HCT116 (cell line): ENCODE measurements around the gene EPS8L2. TPM values are rescaled to one million over a fixed set of nuclear protein-coding genes. Genes with fewer than 3 reads are reported as not detected.
"Not testable (repeated sequence)": the region's sequence is repeated elsewhere in the genome, so short reads cannot be mapped to it uniquely, and the experiment has no call there.

ENCODE experiments used
- ATAC-seq: fragments of 200-7000 bp; cut with Tn5 transposase; 2 replicates; pipeline ENCODE4 v1.9.1; 2020; ENCODE audit warnings: mild to moderate bottlenecking, moderate library complexity
- BruUV-seq: library from RNA; stranded (reverse); fragments of 400-500 nt; replicated peaks from 2 replicates; lab custom pipeline; 2021; lab: Mats Ljungman, UMichigan
- CTCF ChIA-PET: fragments of 300-600 bp; sonication (Branson Sonifier 250); formaldehyde crosslinking; loops from one replicate; lab custom pipeline; 2021; ENCODE audit warnings: antibody characterized with exemption; lab: Charles Lee
- POLR2A ChIA-PET: fragments of 300-600, 350-600 bp; sonication (Branson Sonifier 250); formaldehyde crosslinking; loops from one replicate; lab custom pipeline; 2021; ENCODE audit warnings: antibody characterized with exemption; lab: Charles Lee
- RAD21 ChIA-PET, 2 experiments: fragments of 300-600 bp; sonication (Branson Sonifier 250); formaldehyde crosslinking; loops; one replicate each; lab custom pipeline; 2023; ENCODE audit warnings: low total read pairs in 2 of 2; ENCODE audit not compliant: uncharacterized antibody in 2 of 2, unreplicated experiment in 2 of 2, low non-redundant PET in 1 of 2; lab: Charles Lee
- DNase-seq: peaks from one replicate; pipeline ENCODE4 v3.0.0-alpha.2; 2010; ENCODE audit warnings: low read depth, low spot score
- H2AFZ ChIP-seq: fragments of 200-600 bp; shearing (Covaris generic), sonication (generic); 2 replicates; pipeline ENCODE4 v1.6.1; 2017; ENCODE audit warnings: low read depth, mixed run types, mixed read lengths, antibody characterized with exemption, low read length; ENCODE audit not compliant: poor library complexity, severe bottlenecking
- H3K27ac ChIP-seq: 2 replicates; pipeline ENCODE4 v1.5.1; 2012; ENCODE audit warnings: low read depth, low read length
- H3K27me3 ChIP-seq: fragments of 200-600 bp; sonication (generic); 2 replicates; pipeline ENCODE4 v1.6.1; 2016; ENCODE audit warnings: mixed run types, low read length, mixed read lengths; ENCODE audit not compliant: insufficient read depth
- H3K36me3 ChIP-seq, 2 experiments: fragments of 200-500 bp in 1 of 2; fragments of 200-600 bp in 1 of 2; sonication (Bioruptor generic) in 1 of 2; sonication (generic) in 1 of 2; 2 replicates each; pipeline versions ENCODE4 v1.5.1 to v1.6.1; 2014 to 2016; ENCODE audit warnings: low read length in 2 of 2, inconsistent platforms in 1 of 2, mixed read lengths in 1 of 2, mixed run types in 1 of 2; ENCODE audit not compliant: insufficient read depth in 2 of 2, control insufficient read depth in 1 of 2
- H3K4me1 ChIP-seq, 2 experiments: fragments of 200-600 bp in 1 of 2; sonication (generic) in 1 of 2; 2 replicates each; pipeline versions ENCODE4 v1.5.1 to v1.6.1; 2012 to 2017; ENCODE audit warnings: low read length in 2 of 2, inconsistent platforms in 1 of 2, mild to moderate bottlenecking in 1 of 2, mixed read lengths in 1 of 2, mixed run types in 1 of 2, moderate library complexity in 1 of 2; ENCODE audit not compliant: insufficient read depth in 2 of 2, control insufficient read depth in 1 of 2
- H3K4me2 ChIP-seq: fragments of 200-600 bp; sonication (generic); 2 replicates; pipeline ENCODE4 v1.6.1; 2017; ENCODE audit warnings: mixed run types, low read length, mixed read lengths
- H3K4me3 ChIP-seq, 2 experiments: fragments of 200-600 bp in 1 of 2; sonication (generic) in 1 of 2; replicated peaks in 1 of 2; 2 replicates each; pipeline ENCODE4 v1.5.1; 2011 to 2016; ENCODE audit warnings: low read length in 2 of 2, control low read depth in 1 of 2, low read depth in 1 of 2, mild to moderate bottlenecking in 1 of 2, mixed read lengths in 1 of 2, mixed run types in 1 of 2
- H3K79me2 ChIP-seq: fragments of 200-600 bp; sonication (generic); 2 replicates; pipeline ENCODE4 v1.6.1; 2017; ENCODE audit warnings: mild to moderate bottlenecking, mixed run types, low read length, moderate library complexity, mixed read lengths; ENCODE audit not compliant: insufficient read depth
- H3K9ac ChIP-seq: fragments of 200-600 bp; sonication (generic); 2 replicates; pipeline ENCODE4 v1.6.1; 2016; ENCODE audit warnings: low read length, mixed read lengths
- H3K9me2 ChIP-seq: fragments of 200-600 bp; sonication (generic), shearing (Covaris generic); 2 replicates; pipeline ENCODE4 v1.6.1; 2017; ENCODE audit warnings: mixed run types, mild to moderate bottlenecking, moderate library complexity; ENCODE audit not compliant: insufficient read depth
- H3K9me3 ChIP-seq, 2 experiments: fragments of 200-500 bp in 1 of 2; fragments of 200-600 bp in 1 of 2; sonication (Bioruptor generic) in 1 of 2; sonication (generic) in 1 of 2; 2 replicates each; pipeline ENCODE4 v1.6.1; 2014 to 2017; ENCODE audit warnings: low read length in 2 of 2, mixed read lengths in 2 of 2, inconsistent platforms in 1 of 2, low read depth in 1 of 2, mild to moderate bottlenecking in 1 of 2, mixed run types in 1 of 2, moderate library complexity in 1 of 2; ENCODE audit not compliant: control insufficient read depth in 1 of 2, insufficient read depth in 1 of 2
- H4K20me1 ChIP-seq: fragments of 200-600 bp; sonication (generic), shearing (Covaris generic); 2 replicates; pipeline ENCODE4 v1.6.1; 2017; ENCODE audit warnings: mixed run types, mild to moderate bottlenecking, moderate library complexity; ENCODE audit not compliant: insufficient read depth
- CEBPB ChIP-seq: IDR thresholded peaks from 2 replicates; pipeline ENCODE4 v1.6.1; 2012; ENCODE audit warnings: low read depth
- MAX ChIP-seq: IDR thresholded peaks from 2 replicates; pipeline ENCODE4 v1.6.1; 2012
- POLR2A ChIP-seq: IDR thresholded peaks from 2 replicates; pipeline ENCODE4 v1.7.0; 2011; ENCODE audit warnings: borderline replicate concordance; ENCODE audit not compliant: insufficient read depth, insufficient read length; ENCODE audit errors: extremely low read depth
- RAD21 ChIP-seq: IDR thresholded peaks from 2 replicates; pipeline ENCODE4 v1.6.1; 2012; ENCODE audit warnings: low read depth, mild to moderate bottlenecking
- REST ChIP-seq: IDR thresholded peaks from 2 replicates; pipeline ENCODE4 v1.6.1; 2012; ENCODE audit warnings: low read depth
- YY1 ChIP-seq: IDR thresholded peaks from 2 replicates; pipeline ENCODE4 v1.6.1; 2011; ENCODE audit warnings: low read length, low read depth, moderate library complexity, mild to moderate bottlenecking; ENCODE audit not compliant: insufficient replicate concordance; ENCODE audit errors: extremely low read depth
- intact Hi-C: fragments of 100-400 bp; cut with micrococcal nuclease; formaldehyde crosslinking; loops from 2 replicates; pipeline ENCODE4 v1.10.0; 2022
- total RNA-seq: library from RNA; stranded (reverse); gene quantifications from one replicate; pipeline ENCODE4 v1.2.1, GENCODE V29; 2021; ENCODE audit not compliant: unreplicated experiment

Gene EPS8L2
- total RNA-seq, 1 experiment from 2014 or later, result 157 TPM

- H4K20me1 ChIP-seq, result no peaks in the 10 kb centered on the region
- H3K27ac ChIP-seq, result no peak overlapping the region
- H3K79me2 ChIP-seq, result no peaks in the 10 kb centered on the region
- ATAC-seq (no peak), DNase-seq (no peak)
- no peak overlapping the region for H3K4me3 ChIP-seq
- no peaks in the 10 kb centered on the region for H3K9me3 ChIP-seq
- peaks cover 2 to 13% of the 10 kb centered on the region in 2 experiments; a peak in 3 of 4 replicates for H3K4me1 ChIP-seq
- TF ChIP-seq MAX (no peak), RAD21 (no peak), CEBPB (no peak), REST (no peak), POLR2A (no peak), YY1 (no peak)
- ChIA-PET RAD21 (no interaction called here), POLR2A (no interaction called here), CTCF (interaction anchor here (1.4 kb wide), 1 partner anchor 9 kb away, joined by 4 read pairs; no protein-coding TSS in a partner anchor)
- intact Hi-C loops, result no loop called here
- H2AFZ ChIP-seq, result no peak overlapping the region
- no peaks in the 10 kb centered on the region for H3K27me3 ChIP-seq
- BruUV-seq, result no TSS peak
- H3K4me2 ChIP-seq, result no peak overlapping the region
- H3K36me3 ChIP-seq, result no peaks in the 10 kb centered on the region
- H3K9me2 ChIP-seq, result no peaks in the 10 kb centered on the region
- no peak overlapping the region for H3K9ac ChIP-seq
Measured at GRCh38 chr11:737366-737765, 31.3 kb downstream of the EPS8L2 start.

DNA sequence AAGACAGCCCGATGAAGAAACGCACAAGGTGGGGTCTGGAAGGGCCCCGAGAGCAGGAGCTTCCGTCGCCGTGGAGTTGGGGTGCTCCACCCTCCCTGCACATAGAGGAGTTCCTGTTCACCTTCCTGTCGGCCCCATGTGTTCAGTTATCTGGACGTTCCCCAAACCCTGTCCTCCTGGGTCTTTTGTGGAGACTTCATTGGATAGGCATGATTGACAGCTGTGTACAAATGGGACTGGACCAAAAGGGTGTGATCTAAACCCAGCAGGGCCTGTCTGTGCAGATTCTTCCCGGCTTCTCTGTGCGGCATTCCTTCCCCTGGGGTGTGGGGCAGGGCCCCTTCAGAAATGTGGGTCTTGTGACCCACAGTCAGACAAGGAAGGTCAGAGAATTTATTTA lies 31.9 kb downstream of the EPS8L2 start:
- H3K36me3 ChIP-seq, H3K9ac ChIP-seq, H4K20me1 ChIP-seq, POLR2A ChIA-PET, H3K9me2 ChIP-seq, ATAC-seq, H3K4me2 ChIP-seq, H3K4me3 ChIP-seq, H3K79me2 ChIP-seq, H2AFZ ChIP-seq, H3K9me3 ChIP-seq, H3K27me3 ChIP-seq, intact Hi-C loops, H3K27ac ChIP-seq, BruUV-seq, RAD21 ChIA-PET, DNase-seq: not testable (repeated sequence)
- H3K4me1 ChIP-seq, result peaks cover 2 to 18% of the 10 kb centered on the region in 2 experiments; a peak in 3 of 4 replicates
- CTCF ChIA-PET, result interaction anchor here (1.4 kb wide), 1 partner anchor 10 kb away, joined by 4 read pairs; no protein-coding TSS in a partner anchor
